HG03097 (cell line): ENCODE measurements around the gene ANXA8.

Source experiments
- ATAC-seq: cut with Tn5 transposase; IDR thresholded peaks from one replicate; pipeline ENCODE4 v1.9.1; 2021; ENCODE audit not compliant: unreplicated experiment, low FRiP score

The ANXA8 gene

DNA sequence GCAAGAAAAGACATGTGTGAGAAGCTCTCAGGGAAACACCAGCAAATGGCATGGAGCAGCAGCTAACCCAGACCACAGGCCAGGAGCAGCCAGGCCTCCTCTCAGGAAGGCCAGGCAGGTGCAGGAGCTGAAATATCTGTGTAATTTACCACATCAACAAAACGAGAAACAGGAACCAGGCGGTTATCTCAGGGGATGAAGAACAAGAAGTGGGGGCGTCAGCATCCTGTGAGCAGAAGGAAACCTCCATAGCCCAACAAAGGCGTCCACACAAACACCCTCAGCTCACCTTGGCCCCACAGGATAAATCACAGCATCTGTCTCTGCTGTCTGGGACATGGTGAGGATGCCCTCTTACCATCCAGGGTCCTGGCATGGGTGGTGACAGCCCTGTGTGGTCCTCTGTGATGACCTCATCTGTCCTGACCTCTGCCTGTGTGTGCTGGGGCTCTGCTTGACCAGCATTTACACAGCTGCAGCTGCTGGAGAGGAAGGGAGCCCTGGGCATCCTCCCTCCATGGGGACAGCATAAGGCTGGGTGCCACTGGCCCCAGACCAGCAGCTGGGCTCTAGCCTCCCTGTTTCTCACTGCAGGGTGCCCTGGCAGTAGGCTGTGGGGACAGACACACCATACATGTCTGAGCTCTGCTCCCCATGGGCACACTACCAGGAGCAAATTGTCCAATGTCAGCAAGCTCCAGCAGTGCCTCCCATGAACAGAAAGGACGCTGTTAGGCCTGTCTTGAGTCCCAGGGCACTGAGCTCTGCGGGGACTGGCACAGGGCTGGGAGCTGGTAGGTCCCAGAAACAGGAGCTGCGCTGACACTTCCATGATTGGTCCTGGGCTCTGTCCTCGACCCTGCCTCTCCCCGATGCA is 34.6 kb downstream of the ANXA8 start:
- no peak for ATAC-seq

DNA sequence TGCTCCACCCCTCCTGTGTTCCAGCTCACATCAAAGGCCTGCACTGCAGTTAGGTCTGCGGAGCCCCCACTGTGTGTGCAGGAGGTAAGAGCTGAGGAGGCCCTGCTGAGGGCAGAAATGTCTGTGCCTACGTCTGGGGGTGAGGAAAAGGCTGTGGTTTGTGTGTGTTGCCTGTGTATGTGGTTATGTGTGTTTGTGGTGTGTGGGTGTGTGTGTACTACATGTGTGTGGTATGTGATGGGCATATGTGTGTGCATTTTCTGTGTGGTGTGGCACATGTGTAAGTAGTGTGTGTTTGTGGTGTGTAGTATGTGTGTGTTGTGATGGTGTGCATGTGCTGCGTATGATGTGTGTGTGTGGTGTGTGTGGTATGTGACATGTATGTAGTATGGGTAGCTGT is 36.2 kb downstream of the ANXA8 start:
- no peak for ATAC-seq

DNA sequence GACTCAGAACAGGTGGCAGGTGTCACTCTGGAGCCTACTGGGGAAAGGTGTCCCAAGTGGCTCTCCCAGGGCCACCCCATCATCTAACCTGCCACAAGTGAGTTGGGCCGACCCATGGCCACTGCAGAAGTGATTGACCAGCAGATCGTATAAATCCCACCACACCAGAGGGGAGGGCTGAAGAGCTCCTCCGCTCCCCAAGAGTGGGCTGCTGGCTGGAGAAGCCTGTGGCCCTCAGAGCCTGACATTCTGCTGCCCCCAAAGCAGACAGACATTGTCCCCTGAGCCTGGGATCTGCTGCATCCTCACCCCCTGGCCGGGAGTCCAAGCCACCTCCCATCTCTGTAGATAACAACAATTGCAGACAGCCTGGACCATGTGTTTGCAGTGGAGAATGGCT is 36.7 kb downstream of the ANXA8 start:
- ATAC-seq = no peak

DNA sequence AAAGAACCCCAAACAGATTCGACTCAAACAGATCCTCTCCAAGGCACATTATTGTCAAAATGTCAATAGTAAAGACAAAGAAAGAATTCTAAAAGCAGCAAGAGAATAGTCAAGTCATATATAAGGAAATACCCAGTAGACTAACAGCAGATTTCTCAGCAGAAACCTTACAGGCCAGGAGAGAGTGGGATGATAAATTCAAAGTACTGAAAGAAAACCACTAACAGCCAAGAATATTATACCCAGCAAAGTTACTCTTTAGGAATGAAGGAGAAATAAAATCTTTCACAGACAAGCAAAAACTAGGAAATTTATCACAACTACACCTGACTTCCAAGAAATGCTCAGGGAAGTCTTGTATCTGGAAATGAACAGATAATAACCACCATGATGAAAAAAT is 38.2 kb downstream of the ANXA8 start:
- no peak for ATAC-seq

DNA sequence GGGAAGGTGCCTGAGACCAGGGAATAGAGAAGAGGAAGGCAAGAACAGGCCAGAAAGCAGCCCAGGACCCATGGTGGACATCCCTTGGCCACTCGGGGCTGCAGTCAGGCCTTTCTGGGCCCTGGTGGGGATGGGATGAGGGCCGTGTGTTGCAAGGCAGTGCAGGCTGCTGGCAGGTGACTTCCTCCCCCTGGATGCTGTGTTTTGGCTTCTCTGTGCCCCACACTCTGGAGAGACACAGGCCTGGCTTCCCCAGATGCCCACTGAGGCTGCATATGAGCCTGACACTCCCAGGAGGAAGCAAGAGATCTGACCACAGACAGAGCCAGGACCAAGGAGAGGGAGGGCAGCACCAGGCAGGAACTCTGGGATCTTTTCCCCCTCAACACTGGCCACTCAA is 39.9 kb downstream of the ANXA8 start:
- ATAC-seq = no peak

DNA sequence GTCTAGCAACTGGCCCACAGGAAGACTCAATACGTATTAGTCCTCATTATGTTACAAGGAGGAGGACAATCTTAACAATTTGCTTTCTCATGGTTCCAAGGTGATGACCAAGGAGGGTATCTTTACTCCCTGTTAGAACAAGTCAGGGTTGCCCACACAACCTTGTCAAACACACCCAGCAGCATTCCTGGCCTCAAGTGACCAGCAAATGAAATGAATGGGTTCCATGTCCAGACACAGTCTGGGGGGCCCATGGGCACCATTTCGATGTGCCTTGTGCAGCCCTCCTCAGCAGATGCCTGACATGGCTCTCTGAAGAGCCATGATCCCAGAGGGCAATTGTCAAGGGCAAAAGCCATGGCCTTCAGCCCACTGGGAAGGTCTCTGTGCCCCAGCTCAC is 40.8 kb downstream of the ANXA8 start:
- no peak for ATAC-seq

DNA sequence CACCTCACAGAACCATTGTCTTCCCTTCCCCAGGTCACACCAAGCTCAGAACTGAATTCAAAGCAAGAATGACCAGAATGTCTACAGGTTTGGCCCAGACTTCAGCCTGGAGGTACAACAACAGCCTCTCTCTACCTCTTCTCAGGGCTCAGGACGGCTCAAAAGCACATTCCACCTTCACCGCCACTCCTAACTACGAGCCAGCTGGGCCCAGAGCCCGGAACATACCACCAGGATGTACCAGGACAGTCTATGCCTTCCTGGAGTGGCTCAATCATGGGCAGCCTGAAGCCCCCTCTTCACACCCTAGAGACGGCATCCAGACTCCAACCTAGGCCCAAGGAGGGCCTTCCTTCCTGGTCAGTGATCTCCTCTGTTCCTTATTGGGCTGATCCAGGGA is 41.6 kb downstream of the ANXA8 start:
- no peak for ATAC-seq

DNA sequence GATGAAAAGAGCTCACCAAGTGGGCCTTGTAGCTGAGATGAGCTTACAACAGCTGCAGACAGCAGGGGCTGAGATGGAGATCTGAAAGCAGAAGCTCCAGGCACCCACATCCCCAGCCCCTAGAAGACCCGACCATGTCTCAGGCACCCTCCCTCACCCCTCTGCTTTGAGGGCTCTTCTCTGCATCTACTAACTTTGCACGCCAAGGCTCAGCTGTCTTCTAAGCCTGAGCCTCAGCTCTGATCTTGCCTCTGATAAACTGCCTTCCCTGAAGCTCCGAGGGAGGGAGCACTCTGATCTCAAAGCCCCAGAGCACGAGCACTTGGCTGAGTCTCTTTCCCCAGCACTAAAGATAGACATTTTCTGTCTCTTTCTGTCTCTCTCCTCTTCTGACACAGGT is 42.0 kb downstream of the ANXA8 start:
- no peak for ATAC-seq

DNA sequence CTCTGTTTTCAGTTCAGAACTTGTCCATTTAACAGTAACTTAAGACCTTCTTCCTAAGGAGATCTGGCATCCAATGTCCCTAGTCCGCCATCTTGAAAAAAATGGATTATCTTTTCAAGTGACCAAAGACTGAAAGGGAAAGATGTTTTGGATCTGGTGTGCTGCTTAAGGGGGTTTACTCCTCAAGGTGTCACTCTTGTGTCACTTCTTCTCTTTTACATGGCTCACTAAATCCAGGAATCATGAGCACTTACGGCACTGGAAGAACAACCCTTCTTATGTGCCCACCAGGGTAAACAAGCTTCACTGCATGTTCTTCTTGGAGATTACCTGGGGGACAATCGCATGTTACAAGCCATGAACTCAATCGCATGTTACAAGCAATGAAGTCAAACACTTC is 43.7 kb downstream of the ANXA8 start:
- ATAC-seq = no peak

DNA sequence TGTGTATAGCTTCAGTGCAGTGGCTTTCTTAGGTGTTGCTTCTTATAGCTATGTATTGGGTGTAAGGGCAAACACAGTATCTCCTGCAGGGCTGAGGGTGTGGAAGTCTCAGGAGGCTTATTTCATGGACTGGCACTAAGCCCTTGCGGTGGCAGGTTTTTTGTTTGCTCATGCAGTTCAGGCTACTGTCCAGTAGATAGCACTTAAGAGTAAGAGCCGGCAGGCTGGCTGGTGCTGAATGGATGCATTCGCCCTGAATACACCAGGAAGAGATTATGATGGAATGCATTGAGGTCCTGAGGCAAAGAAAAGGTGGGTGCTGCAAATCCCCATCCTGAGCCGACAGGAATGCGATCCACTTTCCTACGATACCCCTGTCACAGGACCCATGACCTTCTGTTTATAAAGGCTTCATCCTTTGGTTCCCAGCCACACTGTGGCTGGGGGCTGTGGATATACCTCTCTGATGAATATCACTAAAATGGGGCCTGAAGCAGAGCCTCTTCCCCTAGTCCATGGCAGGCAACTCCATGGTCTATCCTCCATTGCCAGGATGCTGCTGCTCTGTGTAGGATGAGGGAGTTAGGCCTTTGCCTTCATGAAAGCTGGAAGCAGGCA is 44.9 kb downstream of the ANXA8 start:
- ATAC-seq = no peak

DNA sequence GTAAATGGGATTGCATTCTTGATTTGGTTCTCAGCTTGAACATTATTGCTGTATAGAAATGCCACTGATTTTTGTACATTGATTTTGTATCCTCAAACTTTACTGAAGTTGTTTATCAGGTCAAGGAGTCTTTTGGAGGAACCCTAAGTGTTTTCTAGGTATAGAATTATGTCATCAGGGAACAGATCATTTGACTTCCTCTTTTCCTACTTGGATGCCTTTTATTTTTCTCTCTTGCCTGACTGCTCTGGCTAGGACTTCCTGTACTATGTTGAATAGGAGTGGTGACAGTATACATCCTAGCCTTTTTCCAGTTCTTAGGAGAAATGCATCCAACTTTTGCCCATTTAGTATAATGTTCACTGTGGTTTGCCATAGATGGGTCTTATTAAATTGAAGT is 48.8 kb downstream of the ANXA8 start:
- ATAC-seq = no peak

DNA sequence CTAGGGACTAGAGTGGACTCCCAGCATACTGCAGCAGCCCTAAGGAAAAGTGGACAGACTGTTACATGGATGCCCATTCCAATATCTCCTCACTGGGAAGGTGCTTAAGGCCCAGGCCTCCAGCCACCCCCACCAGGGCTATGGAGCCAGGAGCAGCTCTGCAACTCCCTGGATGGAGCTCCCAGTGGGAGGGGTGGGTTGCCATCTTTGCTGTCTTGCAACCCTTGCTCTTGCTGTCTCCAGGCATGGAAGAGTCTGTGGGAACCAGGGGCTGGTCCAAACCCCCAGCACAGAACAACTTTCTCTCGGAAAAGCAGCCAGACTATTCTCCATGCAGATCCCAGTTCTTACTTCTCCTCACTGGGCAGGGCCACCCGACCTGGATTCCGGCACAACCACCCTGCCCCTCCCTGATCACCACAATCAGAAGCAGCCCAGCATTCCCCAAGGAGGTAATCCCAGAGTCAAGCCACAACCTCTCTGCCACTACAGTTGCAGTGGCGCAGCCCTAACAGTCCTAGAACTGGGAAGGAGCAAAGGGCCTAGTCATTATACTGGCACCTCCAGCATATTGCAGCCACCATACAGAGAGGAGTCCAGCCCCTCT is 58.0 kb downstream of the ANXA8 start:
- no peak for ATAC-seq

DNA sequence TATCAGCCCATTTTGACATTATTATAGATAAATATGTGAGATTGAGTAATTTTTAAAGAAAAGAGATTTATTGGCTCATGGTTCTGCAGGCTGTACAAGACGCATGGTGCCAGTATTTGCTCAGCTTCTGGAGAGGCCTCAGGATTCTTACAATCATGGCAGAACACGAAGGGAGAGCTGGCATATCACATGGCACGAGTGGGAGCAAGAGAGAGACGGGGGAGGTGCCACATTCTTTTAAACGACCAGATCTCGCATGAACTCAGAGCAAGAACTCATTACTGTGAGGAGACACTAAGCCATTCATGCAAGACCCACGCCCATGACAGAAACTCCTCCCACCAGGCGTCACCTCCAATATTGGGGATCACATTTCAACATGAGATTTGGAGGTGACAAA is 59.7 kb downstream of the ANXA8 start:
- ATAC-seq = no peak

DNA sequence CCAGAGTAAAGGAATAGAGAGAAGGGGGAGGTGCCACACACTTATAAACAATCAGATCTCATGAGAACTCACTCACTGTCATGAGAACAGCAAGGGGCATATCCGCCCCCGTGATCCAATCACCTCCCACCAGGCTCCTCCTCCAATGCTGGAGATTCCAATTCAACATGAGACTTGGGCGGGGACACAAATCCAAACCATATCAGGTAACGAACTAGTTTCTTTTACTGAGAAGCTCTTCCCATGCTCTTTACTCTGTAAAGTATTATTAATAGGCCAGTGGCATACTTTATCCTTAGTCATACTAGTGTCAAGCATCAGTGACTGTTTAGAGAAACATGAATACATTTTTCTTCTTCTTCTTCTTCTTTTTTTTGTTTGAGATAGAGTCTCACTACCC is 60.4 kb downstream of the ANXA8 start:
- no peak for ATAC-seq

DNA sequence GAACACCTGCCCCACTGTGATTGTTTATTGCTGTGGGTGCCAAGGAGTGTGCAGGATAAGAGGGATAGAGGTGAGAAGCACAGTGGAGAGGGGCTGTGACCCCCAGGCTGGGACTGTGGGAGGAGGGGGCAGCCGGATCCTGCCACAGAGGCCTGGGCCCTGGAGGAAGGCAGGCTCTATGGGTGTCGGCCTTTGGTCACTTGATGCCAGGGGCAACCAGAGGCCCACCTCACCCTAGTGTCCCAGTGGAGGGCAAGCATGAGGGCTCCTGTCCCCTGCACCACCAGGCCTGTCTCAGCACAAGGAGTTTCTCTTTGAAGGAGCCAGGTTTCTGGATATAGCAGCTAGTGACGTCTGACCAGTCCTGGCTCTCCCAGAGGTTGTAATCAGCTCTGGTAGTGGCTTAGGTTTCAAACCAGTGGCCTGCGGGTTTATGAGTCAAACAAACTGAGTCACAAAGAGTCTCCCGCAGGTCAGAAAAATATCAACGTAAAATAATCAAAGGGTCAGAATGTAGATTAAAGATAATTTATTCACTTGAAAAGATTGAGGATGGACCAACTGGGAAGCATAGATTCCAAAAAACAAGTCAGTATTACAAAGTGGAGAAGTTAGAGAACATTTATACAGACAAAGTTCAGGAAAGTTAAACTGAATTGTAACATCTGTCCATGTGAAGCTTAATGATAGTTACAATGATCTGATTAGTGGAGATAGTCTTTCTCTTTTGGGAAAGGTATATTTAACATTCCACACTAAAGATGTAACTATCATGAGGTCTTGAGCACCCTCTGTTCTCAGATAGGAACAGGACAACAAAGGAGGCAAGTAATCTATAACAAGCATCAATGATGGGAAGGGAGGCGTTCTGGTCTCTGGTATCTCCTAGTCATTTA is 62.6 kb downstream of the ANXA8 start:
- ATAC-seq = no peak

DNA sequence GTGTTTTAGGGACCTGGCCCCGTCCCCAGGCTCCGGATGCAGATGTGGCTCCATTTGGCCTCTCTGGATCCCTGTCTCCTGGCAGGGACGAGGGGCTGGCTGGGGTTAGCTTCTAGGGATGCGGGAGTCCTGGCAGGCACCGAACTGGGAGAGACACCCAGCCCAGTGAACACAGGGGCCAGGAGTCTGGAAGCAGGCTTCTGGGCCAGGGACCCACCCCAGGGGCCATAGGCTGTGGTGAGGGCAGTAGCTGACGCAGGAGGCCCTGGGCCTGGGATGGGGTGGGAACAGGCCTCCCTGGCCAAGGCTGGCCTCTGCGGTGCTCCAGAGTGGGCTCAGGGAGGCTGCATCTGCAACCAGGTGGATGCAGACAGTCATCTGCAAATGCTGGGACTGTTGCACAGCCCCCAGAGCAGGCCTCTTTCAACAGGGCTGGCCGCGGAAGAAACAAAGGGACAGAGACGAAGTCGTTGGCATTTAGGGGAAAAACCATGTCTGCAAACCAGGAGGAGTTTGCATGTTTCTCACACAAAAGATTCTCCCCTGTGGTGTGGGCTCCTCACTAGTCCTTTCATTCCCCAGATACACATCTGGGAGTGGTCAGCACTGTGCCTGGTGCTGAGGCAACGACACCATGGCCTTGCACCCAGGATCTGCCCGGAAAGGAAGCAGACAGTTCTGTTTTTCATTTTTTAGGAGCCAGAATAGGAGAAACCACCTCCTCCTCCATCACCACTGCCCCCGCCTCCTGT is 63.4 kb downstream of the ANXA8 start:
- ATAC-seq = no peak

DNA sequence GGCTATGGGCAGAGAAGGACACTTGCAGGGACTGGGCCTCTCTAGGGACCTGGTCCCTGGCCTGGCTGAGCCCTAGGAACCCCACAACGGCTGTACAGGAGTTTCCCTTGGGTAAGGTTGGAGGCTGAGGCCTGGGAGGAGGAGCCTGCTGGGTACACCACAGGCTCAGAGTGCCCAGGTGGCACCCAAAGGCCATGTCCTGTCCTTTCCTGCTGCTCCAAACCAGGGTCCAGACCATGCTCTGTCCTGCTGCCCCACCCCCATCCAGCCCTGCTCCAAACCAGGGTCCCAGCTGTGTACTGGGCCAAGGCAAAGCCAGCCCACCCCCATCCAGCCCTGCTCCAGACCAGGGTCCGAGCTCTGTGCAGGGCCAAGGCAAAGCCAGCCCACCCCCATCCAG is 64.5 kb downstream of the ANXA8 start:
- no peak for ATAC-seq

DNA sequence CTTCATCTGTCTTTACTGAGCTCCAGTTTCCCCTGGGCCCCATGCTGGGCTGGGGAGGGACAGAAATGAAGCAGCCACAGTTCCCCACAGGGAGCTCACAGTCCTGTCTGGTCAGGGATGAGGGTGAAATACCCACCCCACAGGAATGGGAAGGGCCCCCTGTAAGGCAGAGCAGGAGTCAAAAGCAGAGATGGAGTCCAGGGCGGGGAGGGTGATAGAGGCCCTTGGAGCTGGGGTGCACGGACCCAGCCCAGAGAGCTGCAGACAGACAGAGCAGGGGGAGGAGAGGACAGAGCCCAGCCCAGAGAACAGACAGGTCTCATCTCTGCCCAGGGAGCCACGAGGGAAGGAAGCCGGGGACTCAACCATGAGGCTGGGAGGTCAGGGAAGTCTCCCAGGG is 64.9 kb downstream of the ANXA8 start:
- ATAC-seq = no peak

DNA sequence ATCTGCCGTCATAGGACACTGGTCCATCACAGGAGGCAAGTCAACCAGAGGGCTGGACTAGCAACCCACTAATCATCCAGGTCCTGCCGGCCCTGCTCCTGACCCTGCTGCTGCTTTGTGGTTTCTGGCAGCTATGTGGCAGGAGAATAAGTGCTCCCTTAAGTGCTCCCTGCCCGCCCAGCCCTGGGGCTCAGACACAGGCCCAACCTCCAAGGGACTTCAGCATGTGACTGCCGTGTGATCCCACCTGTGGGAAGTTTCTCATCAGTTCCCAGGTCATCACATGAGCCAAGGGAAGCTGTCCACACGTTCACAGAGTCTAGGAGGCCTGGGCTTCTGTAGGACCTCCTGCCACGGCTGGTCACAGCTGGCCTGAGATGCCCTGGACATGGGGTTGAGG is 65.6 kb downstream of the ANXA8 start:
- no peak for ATAC-seq
